Measurements from ENCODE around the gene SLIT3.

The SLIT3 gene

GRCh38 chr5:168944004-168944403, 356.9 kb downstream of the SLIT3 start (continued):
- no peak for TF ChIP-seq ZNF768 (tag by site-specific recombination; IDR thresholded peaks at IDR 0.05)

GRCh38 chr5:168943091-168943884, 357.7 kb downstream of the SLIT3 start:
- H3K4me3 ChIP-seq (ENCODE audit: low read depth, low read length): no peak overlapping the region
- POLR2A ChIA-PET: no interaction called here
- CTCF ChIA-PET: interaction anchor here (0.6 to 1.8 kb wide), 7 partner anchors 13 to 1037 kb away, joined by 3 to 7 read pairs (median 3); partner anchors contain the start of gene INSYN2B

GRCh38 chr5:168941901-168942300, 359.0 kb downstream of the SLIT3 start:
- no peaks in the 10 kb centered on the region for H3K9me3 ChIP-seq (ENCODE audit: control insufficient read depth, insufficient read depth, low read depth, low read length)
- H3K4me3 ChIP-seq (ENCODE audit: low read depth, low read length): no peak overlapping the region
- ChIA-PET CTCF (interaction anchor here (0.7 to 1.4 kb wide), 3 partner anchors 14 to 46 kb away, joined by 3 read pairs; no protein-coding TSS in a partner anchor), POLR2A (no interaction called here)
- H3K27ac ChIP-seq (ENCODE audit: extremely low read depth, low read depth, low read length): no peak overlapping the region
- H3K36me3 ChIP-seq (ENCODE audit: control insufficient read depth in 2 of 2, insufficient read depth in 1 of 2, low read length in 2 of 2): no peaks in the 10 kb centered on the region
- no peaks in the 10 kb centered on the region for H3K4me1 ChIP-seq (ENCODE audit: control insufficient read depth, insufficient read depth, low read length)
- no peak for TF ChIP-seq ZSCAN5A (tag by site-specific recombination; IDR thresholded peaks at IDR 0.05)
- 0 out of 2 replicates have a peak, but pooled peaks have one; percentile 17 for TF ChIP-seq ZBTB6 (tag by site-specific recombination; IDR thresholded peaks at IDR 0.05)

More at GRCh38 chr5:168943091-168943884, 357.7 kb downstream of the SLIT3 start:
- Histone ChIP-seq H3K27ac (ENCODE audit: extremely low read depth, low read depth, low read length) (no peak overlapping the region), H3K9me3 (ENCODE audit: control insufficient read depth, insufficient read depth, low read depth, low read length) (no peaks in the 10 kb centered on the region), H3K36me3 (ENCODE audit: control insufficient read depth in 2 of 2, insufficient read depth in 1 of 2, low read length in 2 of 2) (no peaks in the 10 kb centered on the region), H3K4me1 (ENCODE audit: control insufficient read depth, insufficient read depth, low read length) (no peaks in the 10 kb centered on the region)
- TF ChIP-seq ZSCAN4 (tag by site-specific recombination; IDR thresholded peaks at IDR 0.05): no peak
- TF ChIP-seq ZNF221 (tag by site-specific recombination; IDR thresholded peaks at IDR 0.05; ENCODE audit: borderline replicate concordance): no peak
- no peak for TF ChIP-seq ZNF266 (tag by site-specific recombination; IDR thresholded peaks at IDR 0.05; ENCODE audit: low read depth)
- no peak for TF ChIP-seq ZNF670 (tag by site-specific recombination; IDR thresholded peaks at IDR 0.05; ENCODE audit: low read depth)
- TF ChIP-seq REPIN1 (tag by site-specific recombination; IDR thresholded peaks at IDR 0.05; ENCODE audit: low read depth): no peak
- no peak for TF ChIP-seq ZNF148 (tag by site-specific recombination; IDR thresholded peaks at IDR 0.05; ENCODE audit: borderline replicate concordance)
- no peak for TF ChIP-seq ZNF311 (tag by site-specific recombination; IDR thresholded peaks at IDR 0.05; ENCODE audit: borderline replicate concordance)
- TF ChIP-seq ZNF239 (tag by site-specific recombination; IDR thresholded peaks at IDR 0.05): no peak

- Histone ChIP-seq H3K4me3 (ENCODE audit: low read depth, low read length) (no peak overlapping the region), H3K9me3 (ENCODE audit: control insufficient read depth, insufficient read depth, low read depth, low read length) (no peaks in the 10 kb centered on the region), H3K27ac (ENCODE audit: extremely low read depth, low read depth, low read length) (no peak overlapping the region), H3K36me3 (ENCODE audit: control insufficient read depth in 2 of 2, insufficient read depth in 1 of 2, low read length in 2 of 2) (no peaks in the 10 kb centered on the region), H3K4me1 (ENCODE audit: control insufficient read depth, insufficient read depth, low read length) (no peaks in the 10 kb centered on the region)
- CTCF ChIA-PET: interaction anchor here (1.3 kb wide), 1 partner anchor 11 kb away, joined by 3 read pairs; no protein-coding TSS in a partner anchor
- POLR2A ChIA-PET: no interaction called here
- TF ChIP-seq ZNF837 (tag by site-specific recombination; IDR thresholded peaks at IDR 0.05) (no peak), ZNF426 (tag by site-specific recombination; IDR thresholded peaks at IDR 0.05) (no peak), ZXDB (tag by site-specific recombination; IDR thresholded peaks at IDR 0.05) (no peak), ZFP69B (tag by site-specific recombination; IDR thresholded peaks at IDR 0.05) (no peak), YY2 (tag by site-specific recombination; IDR thresholded peaks at IDR 0.05) (no peak), ZNF48 (tag by site-specific recombination; IDR thresholded peaks at IDR 0.05) (no peak)
Measured at GRCh38 chr5:168940712-168941111, 360.2 kb downstream of the SLIT3 start.
